NCI-H510A treated with DMSO at 0.1 percent for 48 hours (cell line): ENCODE measurements around the gene OR1S1.
"Not testable (repeated sequence)": the region's sequence is repeated elsewhere in the genome, so short reads cannot be mapped to it uniquely, and the experiment has no call there.

Experiments used
- DNase-seq: peaks from one replicate; lab custom pipeline; 2025; lab: John Stamatoyannopoulos, UW

Gene OR1S1

GRCh38 chr11:58212420-58212819, at the start of gene OR1S1:
TSS of gene OR1S1 (plus strand) at chr11:58212720.
- not testable (repeated sequence) for DNase-seq

- no peak for DNase-seq
Observed at GRCh38 chr11:58164389-58164788, 48.1 kb upstream of the OR1S1 start.

GRCh38 chr11:58164990-58165389, 47.5 kb upstream of the OR1S1 start:
- no peak for DNase-seq

- no peak for DNase-seq
Observed at GRCh38 chr11:58165504-58166106, 46.9 kb upstream of the OR1S1 start.

DNA sequence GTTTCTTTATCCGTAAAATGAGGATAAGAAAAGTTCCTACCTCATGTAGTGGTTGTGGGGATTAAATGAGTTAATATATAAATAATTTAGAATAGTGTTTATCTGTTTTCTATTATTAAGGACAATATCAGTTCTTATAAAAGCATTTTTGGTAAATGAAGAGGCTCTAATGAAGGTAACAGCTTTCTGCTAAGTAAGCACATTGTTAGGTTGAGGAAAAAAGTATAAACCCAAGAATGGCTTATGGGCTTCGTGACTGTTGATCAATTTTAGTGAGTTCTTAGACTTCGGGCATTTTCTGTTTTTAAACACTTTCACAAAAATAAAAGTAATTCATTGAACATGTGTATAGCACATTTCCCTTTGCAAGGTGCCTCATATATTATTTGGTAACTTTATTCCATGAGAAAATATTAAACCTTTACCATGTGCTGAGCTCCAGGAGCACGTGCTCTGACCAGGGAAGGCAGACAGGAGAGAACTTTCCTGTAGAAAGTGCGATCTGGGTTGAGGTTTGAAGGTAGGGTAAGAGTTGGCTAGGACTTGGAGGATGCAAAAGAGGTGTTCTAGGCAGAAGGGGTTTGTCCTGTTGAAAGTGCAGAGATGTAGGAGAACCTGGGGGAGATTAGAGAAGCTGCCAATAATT, 35.0 kb upstream of the OR1S1 start:
- DNase-seq, result no peak

DNA sequence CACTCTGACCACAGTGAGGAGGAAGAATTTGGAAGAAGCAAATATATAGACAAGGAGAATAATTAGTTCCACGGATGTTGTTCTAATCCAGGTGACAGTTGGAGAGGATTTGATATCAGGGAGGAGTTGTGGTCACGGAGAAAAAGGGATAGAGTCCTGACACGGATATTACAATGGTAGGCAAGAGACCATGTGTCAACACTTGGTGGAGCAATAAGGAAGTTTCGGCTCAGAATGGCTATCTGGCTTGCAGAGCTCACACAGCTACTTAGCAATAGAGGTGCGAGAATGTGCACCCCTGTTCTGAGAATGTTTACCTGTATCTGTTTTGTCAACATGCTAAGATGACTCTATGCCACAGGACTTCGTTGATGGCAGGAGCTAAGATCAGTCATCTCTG, 34.1 kb upstream of the OR1S1 start:
- DNase-seq, result no peak

GRCh38 chr11:58179648-58180047, 32.9 kb upstream of the OR1S1 start:
- no peak for DNase-seq

- DNase-seq, result no peak
Observed at GRCh38 chr11:58186938-58187337, 25.6 kb upstream of the OR1S1 start.

DNA sequence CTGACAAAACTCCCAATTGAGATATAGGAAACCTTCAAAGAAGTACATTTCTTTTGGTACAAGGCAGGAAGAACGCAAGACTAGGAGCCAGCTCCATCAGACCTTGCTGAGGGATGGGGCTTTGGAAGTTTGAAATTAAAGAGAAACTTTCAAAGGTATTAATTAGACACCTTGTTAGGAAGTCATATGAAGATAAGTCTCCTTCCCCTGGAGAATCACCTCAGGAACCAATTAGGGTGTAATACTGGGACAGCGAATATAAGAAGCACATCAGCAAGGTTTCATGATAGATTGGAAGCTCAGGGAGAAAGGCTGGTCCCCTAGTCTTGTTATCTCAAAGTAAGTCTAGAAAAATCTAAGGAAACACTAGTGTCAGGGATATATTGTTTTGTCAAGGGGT, 23.8 kb upstream of the OR1S1 start, which contains the start of gene OR9Q2:
OR9Q2 (plus strand) TSS at position 301 of the 400 bp plus-strand sequence. CDS start 1,421 bp downstream, outside the sequence.
- DNase-seq, result no peak

- DNase-seq, result no peak
Observed at GRCh38 chr11:58192229-58192628, 20.3 kb upstream of the OR1S1 start.

- DNase-seq, result no peak
Observed at GRCh38 chr11:58193391-58193790, 19.1 kb upstream of the OR1S1 start.

- no peak for DNase-seq
Observed at GRCh38 chr11:58195939-58196338, 16.6 kb upstream of the OR1S1 start.

DNA sequence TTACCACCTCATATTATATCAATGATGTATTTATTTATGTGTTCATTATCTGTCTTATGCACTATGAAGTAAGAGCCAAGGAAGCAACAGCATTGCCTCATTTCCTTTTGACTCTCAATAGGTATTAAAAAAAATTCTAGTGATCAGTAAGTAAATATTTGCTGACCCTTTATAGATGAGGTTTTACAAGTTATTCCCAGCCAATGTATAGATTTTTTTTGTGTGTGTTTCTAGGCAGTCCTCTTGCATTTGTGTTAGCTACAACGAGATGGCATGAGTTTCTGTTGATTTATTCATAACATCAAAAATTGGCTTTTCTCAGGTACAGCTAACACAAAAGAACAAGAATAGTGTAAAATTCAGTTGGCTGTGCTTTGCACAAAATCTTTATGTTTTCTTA, 13.2 kb upstream of the OR1S1 start:
- no peak for DNase-seq

DNA sequence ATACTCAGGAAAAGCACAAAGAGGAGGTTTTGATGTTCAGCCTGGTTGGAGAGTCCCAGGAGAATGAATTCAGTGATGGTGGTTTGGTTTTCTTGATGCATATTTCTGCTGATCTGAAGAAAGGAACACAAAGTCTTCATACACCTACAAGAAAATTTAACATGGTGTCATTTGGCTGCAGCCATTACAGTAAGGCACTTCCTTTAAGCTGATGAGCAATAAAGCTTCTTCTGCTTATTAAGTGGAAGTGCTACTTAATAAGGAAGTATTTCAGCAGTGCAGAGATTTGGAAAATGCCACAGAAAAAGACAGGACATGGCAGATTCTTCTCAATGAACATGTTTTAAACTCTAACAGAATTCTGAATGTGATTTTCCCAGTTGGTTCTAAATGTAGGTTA, 8.5 kb upstream of the OR1S1 start, which contains the start of gene OR1S2:
OR1S2 (minus strand) TSS at position 101 of the 400 bp plus-strand sequence; CDS start at position 101, 0 bp downstream.
- no peak for DNase-seq

DNA sequence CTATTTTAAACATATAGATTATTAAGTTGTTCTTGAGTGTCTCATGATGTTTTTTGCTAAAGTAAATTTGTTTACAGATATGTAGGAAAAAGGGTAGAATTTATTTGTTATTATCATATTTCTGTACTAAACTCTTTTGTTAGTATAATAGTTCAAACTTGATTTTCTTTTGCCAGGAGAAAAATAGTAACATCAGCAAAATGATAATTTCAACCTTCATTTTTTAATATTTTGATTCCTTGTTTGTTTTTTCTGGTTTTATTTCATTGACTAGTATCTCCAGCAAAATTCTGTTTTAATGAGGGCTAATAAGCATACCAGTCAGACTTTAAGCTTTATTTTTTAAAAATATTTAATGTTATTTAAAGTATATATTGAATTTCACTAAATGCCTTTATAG, 4.0 kb downstream of the OR1S1 start:
- no peak for DNase-seq

DNA sequence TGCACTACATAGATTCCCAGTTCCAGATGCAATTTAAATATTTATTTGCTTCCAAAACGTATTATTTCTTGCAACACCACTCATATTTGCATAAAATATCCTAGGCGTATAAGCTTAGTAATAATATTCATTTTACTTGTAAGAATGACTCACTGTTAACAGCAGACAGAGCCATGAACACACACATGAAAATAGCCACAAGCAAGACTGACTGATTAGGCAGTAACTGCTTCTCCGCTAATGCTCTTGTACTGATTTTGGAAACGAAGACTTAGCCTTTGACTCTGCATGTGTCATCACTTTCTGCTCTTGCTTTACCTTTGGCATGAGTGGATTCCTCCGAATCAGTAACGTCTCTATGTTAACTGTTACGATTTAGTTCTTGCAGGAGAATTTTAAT, 10.2 kb downstream of the OR1S1 start:
- no peak for DNase-seq

DNA sequence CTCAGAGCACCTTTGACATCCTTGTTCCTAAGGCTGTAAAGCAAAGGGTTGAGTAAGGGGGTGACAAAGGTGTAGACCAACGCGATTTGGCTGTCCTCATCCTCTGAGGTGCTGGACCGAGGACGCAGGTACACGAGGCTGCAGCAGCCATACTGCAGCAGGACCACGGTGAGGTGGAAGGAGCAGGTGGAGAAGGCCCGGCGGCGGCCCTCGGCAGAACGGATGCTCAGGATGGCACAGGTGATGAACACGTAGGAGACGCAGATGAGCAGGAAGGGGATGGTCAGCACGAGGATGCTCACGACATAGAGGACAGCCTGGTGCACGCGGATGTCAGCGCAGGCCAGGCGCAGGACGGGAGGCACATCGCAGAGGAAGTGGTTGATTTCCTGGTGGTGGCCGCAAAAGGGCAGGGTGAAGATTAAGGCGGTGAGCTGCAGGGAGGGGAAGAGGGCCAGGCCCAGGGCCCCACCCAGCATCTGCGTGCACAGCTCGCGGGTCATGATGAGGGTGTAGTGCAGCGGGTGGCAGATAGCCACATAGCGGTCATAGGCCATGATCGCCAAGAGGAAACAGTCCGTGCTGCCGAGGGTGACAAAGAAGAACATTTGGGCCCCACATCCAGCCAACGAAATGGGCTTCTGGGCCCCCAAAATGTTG, 15.6 kb downstream of the OR1S1 start:
- DNase-seq, result no peak

- no peak for DNase-seq
Observed at GRCh38 chr11:58243954-58244353, 31.4 kb downstream of the OR1S1 start.

DNA sequence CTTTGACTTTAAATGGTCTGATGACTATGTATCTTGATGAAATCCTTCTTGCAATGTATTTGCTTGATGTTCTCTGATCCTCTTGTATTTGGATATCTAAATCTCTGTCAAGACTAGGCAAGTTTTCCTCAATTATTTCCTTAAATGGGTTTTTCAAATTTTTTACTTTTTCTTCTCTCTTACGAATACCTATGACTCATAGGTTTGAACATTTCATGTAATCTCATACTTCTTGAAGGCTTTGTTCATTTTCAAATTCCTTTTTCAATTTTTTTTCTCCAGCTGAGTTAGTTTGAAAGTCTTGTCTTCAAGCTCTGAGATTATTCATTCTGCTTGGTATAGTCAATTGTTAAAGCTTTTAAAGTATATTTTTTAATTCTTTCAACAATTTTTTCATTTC, 42.4 kb downstream of the OR1S1 start:
- no peak for DNase-seq

- no peak for DNase-seq
Observed at GRCh38 chr11:58259983-58260382, 47.5 kb downstream of the OR1S1 start.
